Fibroblast of the aortic adventitia (primary cell): Measurements from ENCODE around the gene MGMT. TPM values are rescaled to one million over a fixed set of nuclear protein-coding genes. Genes with fewer than 3 reads are reported as not detected.

ENCODE experiments used
- DNase-seq: peaks from one replicate; pipeline ENCODE4 v3.0.0-alpha.2; 2010; ENCODE audit warnings: low read depth
- H3K4me3 ChIP-seq: 2 replicates; pipeline ENCODE4 v1.5.1; 2011; ENCODE audit warnings: low read depth, mild to moderate bottlenecking, control low read depth, low read length, moderate library complexity
- CTCF ChIP-seq: IDR thresholded peaks from 2 replicates; pipeline ENCODE4 v1.5.1; 2011; ENCODE audit warnings: mild to moderate bottlenecking, low read length, control low read depth, inconsistent platforms; ENCODE audit not compliant: insufficient read depth
- total RNA-seq: library from RNA; depleted of rRNA; stranded (reverse); fragments of >200 nt; gene quantifications from 2 replicates; pipeline ENCODE4 v1.2.3, GENCODE V29; 2012; ENCODE audit warnings: low replicate concordance

The MGMT gene
- total RNA-seq, 1 donor, result 21.8 TPM

GRCh38 chr10:129631870-129632623 lies 165.0 kb downstream of the MGMT start:
- no peak overlapping the region for H3K4me3 ChIP-seq
- DNase-seq, result no peak
- no peak for TF ChIP-seq CTCF

GRCh38 chr10:129637010-129637409 lies 170.0 kb downstream of the MGMT start:
- TF ChIP-seq CTCF, result no peak
- H3K4me3 ChIP-seq, result no peak overlapping the region
- no peak for DNase-seq

GRCh38 chr10:129637846-129638245 lies 170.8 kb downstream of the MGMT start:
- no peak for TF ChIP-seq CTCF
- DNase-seq, result no peak
- no peak overlapping the region for H3K4me3 ChIP-seq

GRCh38 chr10:129641351-129641750 lies 174.3 kb downstream of the MGMT start:
- no peak for DNase-seq
- TF ChIP-seq CTCF, result no peak
- no peak overlapping the region for H3K4me3 ChIP-seq

- TF ChIP-seq CTCF, result no peak
- no peak for DNase-seq
Observed at GRCh38 chr10:129641982-129642381, 174.9 kb downstream of the MGMT start.

GRCh38 chr10:129642427-129642826 lies 175.4 kb downstream of the MGMT start:
- no peak overlapping the region for H3K4me3 ChIP-seq
- no peak for TF ChIP-seq CTCF
- DNase-seq, result no peak

More at GRCh38 chr10:129641982-129642381, 174.9 kb downstream of the MGMT start:
- H3K4me3 ChIP-seq, result no peak overlapping the region

GRCh38 chr10:129643266-129643665 lies 176.2 kb downstream of the MGMT start:
- TF ChIP-seq CTCF, result no peak
- no peak overlapping the region for H3K4me3 ChIP-seq
- DNase-seq, result no peak
